Mesothelial cell of epicardium (in vitro differentiated cells): ENCODE measurements around the gene FAT1. TPM values are rescaled to one million over a fixed set of nuclear protein-coding genes. Genes with fewer than 3 reads are reported as not detected.

Source experiments
- DNase-seq, 2 experiments: peaks; one replicate each; pipeline ENCODE4 v3.0.0; 2021; ENCODE audit warnings: low spot score in 2 of 2; ENCODE audit not compliant: unreplicated experiment in 2 of 2
- H3K27ac Mint-ChIP-seq: 2 replicates; pipeline ENCODE4 v1.8.0; 2021; ENCODE audit warnings: mixed read lengths
- H3K27me3 Mint-ChIP-seq: 2 replicates; pipeline ENCODE4 v1.8.0; 2021; ENCODE audit warnings: low read depth, mixed read lengths
- H3K36me3 Mint-ChIP-seq: 2 replicates; pipeline ENCODE4 v1.8.0; 2021; ENCODE audit warnings: mixed read lengths
- H3K4me1 Mint-ChIP-seq: 2 replicates; pipeline ENCODE4 v1.8.0; 2021; ENCODE audit warnings: mixed read lengths
- H3K4me3 Mint-ChIP-seq: 2 replicates; pipeline ENCODE4 v1.8.0; 2021; ENCODE audit warnings: mild to moderate bottlenecking, moderate library complexity, mixed read lengths
- H3K9me3 Mint-ChIP-seq: 2 replicates; pipeline ENCODE4 v1.8.0; 2021; ENCODE audit warnings: mixed read lengths
- total RNA-seq: library from RNA; stranded (reverse); gene quantifications from 3 replicates; pipeline ENCODE4 v1.2.1, GENCODE V29; 2021
- TF ChIP-seq, protein P1 (sequence below): fragments of 200-600 bp; sonication (generic); IDR thresholded peaks from one replicate; pipeline ENCODE4 v1.5.0; 2021; ENCODE audit warnings: antibody characterized with exemption; ENCODE audit not compliant: unreplicated experiment

FAT1 gene
- total RNA-seq, 1 donor from 2014 or later = 224 TPM

DNA sequence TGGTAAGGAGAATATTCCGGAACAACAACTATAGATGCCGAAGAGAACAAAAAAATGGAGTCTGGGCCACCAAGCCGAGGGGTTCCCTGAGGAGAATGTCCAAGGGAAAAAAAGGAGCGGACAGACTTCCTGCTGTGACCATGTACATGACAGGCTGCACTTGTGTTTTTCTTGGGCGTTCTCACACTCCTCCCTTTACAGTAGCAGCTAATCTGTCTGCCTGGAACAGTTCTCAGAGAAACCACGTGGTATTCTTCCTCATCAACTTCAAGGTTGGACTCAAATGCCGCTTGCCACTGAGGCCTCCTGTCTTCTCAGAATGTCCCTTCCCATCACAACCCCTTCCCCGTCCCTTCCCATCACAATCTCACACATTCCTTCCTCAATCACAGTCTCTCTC is 137.5 kb downstream of the FAT1 start:
- peaks cover 45% of the 10 kb centered on the region for H3K36me3 Mint-ChIP-seq
- TF ChIP-seq, protein P1, sequence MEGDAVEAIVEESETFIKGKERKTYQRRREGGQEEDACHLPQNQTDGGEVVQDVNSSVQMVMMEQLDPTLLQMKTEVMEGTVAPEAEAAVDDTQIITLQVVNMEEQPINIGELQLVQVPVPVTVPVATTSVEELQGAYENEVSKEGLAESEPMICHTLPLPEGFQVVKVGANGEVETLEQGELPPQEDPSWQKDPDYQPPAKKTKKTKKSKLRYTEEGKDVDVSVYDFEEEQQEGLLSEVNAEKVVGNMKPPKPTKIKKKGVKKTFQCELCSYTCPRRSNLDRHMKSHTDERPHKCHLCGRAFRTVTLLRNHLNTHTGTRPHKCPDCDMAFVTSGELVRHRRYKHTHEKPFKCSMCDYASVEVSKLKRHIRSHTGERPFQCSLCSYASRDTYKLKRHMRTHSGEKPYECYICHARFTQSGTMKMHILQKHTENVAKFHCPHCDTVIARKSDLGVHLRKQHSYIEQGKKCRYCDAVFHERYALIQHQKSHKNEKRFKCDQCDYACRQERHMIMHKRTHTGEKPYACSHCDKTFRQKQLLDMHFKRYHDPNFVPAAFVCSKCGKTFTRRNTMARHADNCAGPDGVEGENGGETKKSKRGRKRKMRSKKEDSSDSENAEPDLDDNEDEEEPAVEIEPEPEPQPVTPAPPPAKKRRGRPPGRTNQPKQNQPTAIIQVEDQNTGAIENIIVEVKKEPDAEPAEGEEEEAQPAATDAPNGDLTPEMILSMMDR = no peak
- no peak for DNase-seq
- H3K4me3 Mint-ChIP-seq = no peak overlapping the region
- no peaks in the 10 kb centered on the region for H3K4me1 Mint-ChIP-seq
- H3K27ac Mint-ChIP-seq = no peak overlapping the region
- no peaks in the 10 kb centered on the region for H3K27me3 Mint-ChIP-seq
- peaks cover 10% of the 10 kb centered on the region for H3K9me3 Mint-ChIP-seq

DNA sequence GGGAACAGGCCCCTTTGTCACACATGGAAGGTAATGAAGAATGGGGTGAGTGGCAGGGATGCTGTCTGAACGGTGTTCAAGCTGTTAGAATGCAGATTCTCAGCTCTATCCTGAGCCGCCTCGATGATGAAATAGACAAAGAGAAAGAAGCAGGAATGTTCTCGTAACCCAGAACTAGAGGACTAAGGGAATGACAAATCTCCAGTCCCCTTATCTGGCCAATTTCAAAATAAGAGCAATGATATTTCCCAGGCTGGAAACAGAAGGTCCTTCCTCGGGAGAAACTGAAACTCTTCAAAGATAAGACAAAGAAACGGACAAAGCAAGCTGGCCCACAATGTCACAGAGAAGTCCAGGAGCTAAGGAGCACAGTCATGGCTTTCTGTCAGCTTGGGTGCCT is 138.7 kb downstream of the FAT1 start:
- TF ChIP-seq, protein P1 = no peak
- Mint-ChIP-seq H3K4me3 (no peak overlapping the region), H3K4me1 (no peaks in the 10 kb centered on the region), H3K27me3 (no peaks in the 10 kb centered on the region), H3K36me3 (peaks cover 45% of the 10 kb centered on the region), H3K9me3 (peaks cover 10% of the 10 kb centered on the region), H3K27ac (no peak overlapping the region)
- no peak for DNase-seq

DNA sequence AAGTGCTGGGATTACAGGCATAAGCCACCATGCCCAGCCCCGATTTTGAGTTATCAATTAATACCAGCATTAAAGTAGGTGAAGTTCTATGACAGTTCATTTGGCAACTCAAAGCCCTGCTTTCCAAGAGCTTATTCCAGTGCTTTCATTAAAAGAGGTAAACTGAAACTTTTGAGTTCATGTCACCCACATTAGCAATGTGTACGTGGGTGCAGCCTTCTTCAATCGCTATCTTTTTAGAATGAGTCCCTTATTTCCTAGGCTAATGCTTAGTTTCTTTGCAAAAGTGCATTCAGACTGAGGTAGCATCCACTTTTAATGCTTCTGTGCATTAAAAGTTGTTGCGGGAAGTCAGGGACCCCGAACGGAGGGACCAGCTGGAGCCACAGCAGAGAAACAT is 142.2 kb downstream of the FAT1 start:
- H3K27me3 Mint-ChIP-seq = no peaks in the 10 kb centered on the region
- H3K36me3 Mint-ChIP-seq = peaks cover 29% of the 10 kb centered on the region
- TF ChIP-seq, protein P1 = no peak
- DNase-seq = no peak
- no peak overlapping the region for H3K4me3 Mint-ChIP-seq
- peaks cover 11% of the 10 kb centered on the region for H3K9me3 Mint-ChIP-seq
- H3K4me1 Mint-ChIP-seq = no peaks in the 10 kb centered on the region
- no peak overlapping the region for H3K27ac Mint-ChIP-seq

DNA sequence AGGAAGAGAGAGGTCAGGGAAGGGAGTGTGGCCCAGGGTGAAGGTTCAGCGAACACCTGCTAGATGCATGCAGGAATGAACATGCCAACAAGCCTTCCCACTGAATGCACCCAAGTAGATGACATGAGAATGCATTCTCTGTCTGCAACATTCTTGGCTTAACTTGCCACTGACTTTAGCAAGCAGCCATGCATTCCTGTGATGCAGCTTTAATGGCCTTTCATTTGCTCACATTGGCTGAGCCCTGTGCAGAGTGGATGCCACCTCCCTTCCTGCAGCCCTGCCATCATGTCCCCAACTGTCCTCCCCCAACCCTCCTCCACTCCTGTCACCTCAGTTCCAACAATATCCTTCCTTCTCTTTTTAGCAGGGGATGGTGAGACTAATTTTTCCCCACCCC is 143.0 kb downstream of the FAT1 start:
- DNase-seq = no peak
- TF ChIP-seq, protein P1 = no peak
- H3K27me3 Mint-ChIP-seq = no peaks in the 10 kb centered on the region
- peaks cover 24% of the 10 kb centered on the region for H3K36me3 Mint-ChIP-seq
- H3K9me3 Mint-ChIP-seq = peaks cover 16% of the 10 kb centered on the region
- H3K4me1 Mint-ChIP-seq = no peaks in the 10 kb centered on the region
- no peak overlapping the region for H3K27ac Mint-ChIP-seq
- no peak overlapping the region for H3K4me3 Mint-ChIP-seq

DNA sequence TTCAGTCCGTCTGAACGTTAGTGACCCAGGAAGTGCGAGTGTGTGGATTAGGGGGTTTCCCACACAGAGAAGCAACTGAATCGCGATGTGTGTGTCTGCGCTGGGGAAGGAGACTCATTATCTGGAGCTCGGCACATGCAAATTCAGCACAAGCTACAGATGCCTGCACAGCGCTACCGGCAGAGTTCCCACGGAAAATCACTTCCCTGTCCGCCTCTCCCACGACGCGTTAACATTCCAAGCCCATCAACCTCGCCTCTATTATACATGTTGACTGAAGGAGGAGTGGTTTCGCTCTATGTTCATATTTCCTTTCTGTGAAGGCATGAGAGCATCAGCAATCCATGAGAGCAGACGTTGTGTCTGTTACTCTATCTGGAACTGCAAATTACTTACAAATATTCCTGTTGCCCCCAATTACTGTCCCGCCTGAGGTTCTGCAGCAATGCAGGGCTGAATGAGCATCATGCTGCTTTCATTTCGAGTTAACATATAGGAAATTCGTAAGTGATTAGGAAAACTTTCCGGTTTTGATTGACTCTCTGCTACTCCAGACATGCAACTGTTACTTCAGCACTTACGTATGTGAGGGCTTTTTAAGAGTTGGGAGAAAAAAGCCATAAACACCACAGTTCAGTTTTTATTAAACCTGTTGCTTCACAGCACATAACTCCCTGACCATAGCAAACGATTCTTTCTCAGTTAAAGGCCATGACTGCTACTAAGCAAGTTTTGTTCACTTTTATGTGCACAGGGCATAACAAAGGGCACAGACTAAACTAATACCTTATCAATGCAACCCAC is 153.3 kb downstream of the FAT1 start:
- DNase-seq = no peak
- Mint-ChIP-seq H3K27me3 (no peaks in the 10 kb centered on the region), H3K4me3 (peak overlapping the region; percentile 48), H3K4me1 (peaks cover 12% of the 10 kb centered on the region), H3K9me3 (no peaks in the 10 kb centered on the region), H3K27ac (no peak overlapping the region), H3K36me3 (no peaks in the 10 kb centered on the region)
- TF ChIP-seq, protein P1 = no peak
